ENCODE data around the gene TMPRSS4.

Gene TMPRSS4, protein sequence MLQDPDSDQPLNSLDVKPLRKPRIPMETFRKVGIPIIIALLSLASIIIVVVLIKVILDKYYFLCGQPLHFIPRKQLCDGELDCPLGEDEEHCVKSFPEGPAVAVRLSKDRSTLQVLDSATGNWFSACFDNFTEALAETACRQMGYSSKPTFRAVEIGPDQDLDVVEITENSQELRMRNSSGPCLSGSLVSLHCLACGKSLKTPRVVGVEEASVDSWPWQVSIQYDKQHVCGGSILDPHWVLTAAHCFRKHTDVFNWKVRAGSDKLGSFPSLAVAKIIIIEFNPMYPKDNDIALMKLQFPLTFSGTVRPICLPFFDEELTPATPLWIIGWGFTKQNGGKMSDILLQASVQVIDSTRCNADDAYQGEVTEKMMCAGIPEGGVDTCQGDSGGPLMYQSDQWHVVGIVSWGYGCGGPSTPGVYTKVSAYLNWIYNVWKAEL

DNA sequence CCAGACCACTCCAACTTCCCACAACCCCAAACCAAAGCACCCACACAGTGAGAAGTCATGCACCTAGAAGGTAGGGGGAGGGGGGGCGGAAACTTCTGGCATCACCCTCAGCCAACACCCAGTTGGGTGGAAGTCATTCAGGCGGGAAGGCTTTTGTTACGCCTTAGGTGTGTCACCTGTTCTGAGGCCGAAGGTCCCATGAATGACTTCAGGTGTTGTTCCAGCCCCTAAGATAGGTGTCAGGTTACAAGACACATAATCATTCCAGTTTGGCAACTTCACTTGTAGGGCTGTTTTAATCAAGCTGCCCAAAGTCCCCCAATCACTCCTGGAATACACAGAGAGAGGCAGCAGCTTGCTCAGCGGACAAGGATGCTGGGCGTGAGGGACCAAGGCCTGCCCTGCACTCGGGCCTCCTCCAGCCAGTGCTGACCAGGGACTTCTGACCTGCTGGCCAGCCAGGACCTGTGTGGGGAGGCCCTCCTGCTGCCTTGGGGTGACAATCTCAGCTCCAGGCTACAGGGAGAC is at the start of gene TMPRSS4:
TMPRSS4 (plus strand) TSS at position 325 of the 528 bp plus-strand sequence. CDS start 225 bp downstream, outside the sequence.
- no peak for DNase-seq

DNA sequence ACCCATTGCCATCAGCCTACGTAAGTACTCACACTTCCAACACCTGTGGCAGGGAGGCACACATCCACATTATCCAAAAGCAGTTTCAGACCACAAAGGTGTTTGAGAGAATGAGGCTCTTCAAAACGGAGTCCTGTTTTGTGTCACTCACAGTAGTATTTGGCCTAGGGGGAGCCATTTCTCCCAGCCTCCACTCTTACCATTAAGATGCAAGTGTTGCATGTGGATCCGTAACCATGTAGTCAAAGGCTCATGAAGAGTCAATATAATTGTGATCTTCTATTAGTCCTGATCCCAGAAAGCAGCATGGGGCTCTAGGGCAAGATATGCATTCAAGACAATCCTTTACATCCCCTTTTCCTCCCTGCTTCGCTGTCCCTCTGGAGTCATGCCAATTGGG is 49.2 kb upstream of the TMPRSS4 start:
- DNase-seq, result no peak

DNA sequence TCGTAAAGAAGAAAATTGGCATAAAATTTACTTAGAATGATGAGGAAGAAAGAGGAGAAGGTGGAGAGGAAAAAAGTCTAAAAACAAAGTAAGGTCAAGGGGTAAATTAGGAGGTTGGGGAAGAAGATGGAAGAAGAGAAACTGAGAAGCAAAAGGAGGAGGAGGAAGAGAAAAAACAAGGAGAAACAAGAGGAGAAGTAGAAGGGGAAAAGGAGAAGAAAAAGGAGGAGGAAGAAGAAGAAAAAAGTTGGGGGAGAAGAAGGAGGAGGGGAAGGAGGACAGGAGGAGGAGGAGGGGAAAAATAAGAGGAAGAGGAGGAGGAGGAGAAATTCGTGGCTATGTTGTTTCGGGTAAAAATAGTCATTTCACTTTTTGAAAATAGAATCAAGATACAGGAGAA is 48.3 kb upstream of the TMPRSS4 start:
- DNase-seq, result no peak

DNA sequence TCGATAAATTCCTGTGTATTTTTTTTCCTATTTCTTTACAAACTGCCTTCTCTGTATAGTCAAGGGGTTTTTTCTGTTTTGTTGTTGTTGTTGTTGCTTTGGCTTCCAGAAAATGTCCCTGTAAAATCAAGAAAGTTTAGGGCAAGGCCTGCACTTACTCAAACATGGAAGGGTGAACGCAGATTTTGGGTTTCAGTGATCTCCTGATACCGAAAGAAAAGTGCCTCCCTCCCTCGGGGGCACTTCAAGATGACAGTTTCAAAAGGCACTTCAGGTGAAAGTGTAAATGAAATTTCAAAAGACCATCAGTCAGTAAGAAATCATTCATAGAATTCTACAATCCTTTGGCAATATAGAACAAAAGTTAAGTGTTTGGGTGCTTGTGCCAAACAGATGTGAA is 43.4 kb upstream of the TMPRSS4 start:
- no peak for DNase-seq

DNA sequence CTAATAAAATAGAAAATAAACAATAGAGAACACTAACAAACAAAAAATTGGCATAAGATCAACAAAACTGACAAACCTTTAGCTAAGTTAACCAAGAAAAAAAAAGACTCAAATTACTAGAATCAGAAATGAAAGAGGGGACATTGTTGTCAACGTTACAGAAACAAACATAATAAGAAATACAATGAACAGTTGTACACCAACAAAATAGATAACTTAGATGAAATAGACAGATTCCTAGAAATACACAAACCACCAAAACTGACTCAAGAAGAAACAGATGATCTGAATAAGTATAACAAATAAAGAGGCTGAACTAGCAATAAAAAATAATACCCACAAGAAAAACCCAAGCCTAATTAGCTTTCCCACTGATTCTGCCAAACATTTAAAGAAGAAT is 34.7 kb upstream of the TMPRSS4 start:
- DNase-seq, result no peak

DNA sequence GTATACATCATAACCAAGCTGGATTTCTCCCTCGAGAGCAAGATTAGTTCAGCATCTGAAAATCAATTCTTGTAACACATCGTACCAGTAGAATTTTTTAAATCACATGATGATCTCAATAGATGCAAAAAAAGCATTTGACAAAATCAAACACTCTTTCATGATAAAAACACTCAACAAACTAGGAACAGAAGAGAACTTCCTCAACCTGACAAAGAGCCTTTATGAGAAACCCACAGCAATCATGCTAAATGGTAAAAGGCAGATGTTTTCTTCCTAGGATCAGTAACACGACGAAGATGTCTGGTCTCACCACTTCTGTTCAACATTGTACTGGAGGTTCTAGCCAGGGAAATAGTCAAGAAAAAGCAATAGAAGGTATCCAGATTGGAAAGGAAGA is 34.1 kb upstream of the TMPRSS4 start:
- DNase-seq, result no peak

DNA sequence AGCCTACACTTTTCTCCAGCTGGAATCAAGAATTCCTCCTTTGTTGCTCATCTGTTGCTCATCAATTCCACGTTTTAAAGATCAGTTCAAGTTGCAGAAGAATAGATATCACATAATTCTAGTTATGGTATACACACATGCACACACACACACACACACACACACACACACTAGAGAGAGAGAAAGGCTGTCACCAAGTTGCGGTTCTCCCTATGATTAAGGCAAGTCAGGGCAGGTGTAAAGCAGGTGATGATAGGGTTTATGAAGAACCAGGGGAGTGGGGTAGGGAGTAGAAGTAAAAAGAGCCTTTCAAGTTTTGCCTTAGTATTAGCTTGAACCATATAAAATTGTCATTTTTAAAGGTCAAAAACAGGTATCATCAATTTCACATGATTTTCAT is 31.7 kb upstream of the TMPRSS4 start:
- DNase-seq, result no peak

DNA sequence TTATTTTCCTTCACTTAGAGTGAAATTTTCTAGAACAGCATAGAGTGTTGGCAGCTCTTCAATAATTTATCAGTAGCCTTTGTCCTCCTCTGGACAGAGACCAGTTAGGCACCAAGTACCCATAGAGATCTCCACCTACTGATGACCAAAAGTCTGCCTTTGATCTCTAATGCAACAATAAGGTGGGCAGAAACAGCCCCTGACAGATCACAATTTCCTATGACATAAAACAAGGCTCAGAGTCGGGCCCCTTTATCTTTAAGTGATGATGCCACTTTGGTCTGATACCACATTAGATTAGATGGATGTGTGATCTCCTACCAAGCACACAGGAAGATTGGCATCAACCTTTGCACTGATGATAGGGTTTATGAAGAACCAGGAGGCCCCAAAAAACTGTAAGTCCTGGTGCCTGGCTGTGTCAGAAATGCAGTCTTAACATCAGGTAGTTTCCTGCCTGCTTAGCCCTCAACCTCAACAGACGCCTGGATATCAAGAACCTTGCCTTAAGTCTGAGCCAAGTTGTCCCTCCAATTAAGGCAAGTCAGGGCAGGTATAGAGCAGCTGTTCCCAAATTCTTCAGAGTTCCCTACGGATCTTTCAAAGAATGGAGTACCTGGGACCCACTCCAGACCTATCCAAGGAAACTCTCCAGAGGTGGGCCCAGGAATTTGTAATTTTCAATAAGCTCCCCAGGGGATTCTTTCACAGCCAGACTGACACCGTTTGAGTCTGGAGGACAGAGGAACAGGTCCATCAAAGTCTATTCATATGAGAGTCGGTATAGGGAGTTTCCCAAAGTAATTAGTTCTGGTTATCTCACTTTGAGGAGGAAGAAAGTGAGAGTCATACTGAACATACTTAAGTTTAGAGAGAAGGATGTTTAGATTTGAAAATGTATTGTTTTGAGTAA is 30.6 kb upstream of the TMPRSS4 start:
- DNase-seq, result no peak

DNA sequence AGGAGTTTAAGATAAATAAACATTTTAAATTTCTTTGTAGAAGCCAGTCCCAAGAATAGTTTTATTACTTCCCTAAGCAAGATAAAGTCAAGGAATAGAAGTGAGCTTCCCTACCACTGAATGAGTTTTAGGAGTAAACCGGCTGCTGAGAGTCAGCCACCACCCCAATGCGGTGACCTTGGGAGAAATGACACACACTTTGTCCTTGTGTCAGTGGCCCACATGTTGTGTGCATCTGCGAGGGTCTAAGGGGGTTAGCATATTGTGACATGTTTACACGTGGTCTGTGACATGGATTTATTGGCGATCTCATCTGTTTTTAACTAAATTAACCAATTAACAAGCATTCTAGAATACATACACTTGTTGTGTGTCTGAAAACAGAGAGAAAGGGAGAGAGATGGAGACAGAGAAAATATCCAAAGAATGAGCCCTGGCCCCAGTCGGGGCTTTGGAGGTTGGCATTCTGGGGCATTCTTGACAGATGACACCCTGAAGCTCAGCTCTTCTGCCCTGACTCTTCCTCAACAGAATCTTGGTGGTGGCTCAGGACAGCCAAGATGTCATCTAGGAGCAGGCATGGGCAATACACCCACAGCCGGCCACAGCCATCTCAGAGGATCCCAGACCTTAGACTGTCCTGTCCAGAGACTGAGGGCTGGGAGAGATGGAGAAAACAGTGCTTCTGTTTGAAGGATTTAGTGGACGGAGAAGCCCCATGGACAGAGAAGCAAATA is 29.7 kb upstream of the TMPRSS4 start:
- DNase-seq, result no peak

DNA sequence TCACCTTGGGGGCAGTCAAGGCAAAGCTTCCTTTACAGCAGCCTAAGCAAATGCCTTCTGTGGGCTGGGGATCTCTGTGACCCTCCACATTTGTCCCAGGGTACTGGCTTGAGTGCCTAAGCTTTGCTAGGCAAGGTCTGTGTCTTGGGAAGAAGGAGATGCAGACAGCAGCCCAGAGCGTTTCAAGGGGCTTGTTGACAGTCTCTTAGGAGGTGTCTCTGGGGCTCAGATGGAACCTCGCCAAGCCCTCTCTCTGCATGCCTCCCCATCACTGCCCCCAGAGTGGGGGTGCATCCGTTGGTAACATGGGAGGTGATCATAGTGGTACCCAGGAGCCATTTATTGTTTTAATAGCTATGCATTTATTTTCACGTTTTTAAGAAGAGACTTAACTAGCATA is 29.1 kb upstream of the TMPRSS4 start:
- no peak for DNase-seq

DNA sequence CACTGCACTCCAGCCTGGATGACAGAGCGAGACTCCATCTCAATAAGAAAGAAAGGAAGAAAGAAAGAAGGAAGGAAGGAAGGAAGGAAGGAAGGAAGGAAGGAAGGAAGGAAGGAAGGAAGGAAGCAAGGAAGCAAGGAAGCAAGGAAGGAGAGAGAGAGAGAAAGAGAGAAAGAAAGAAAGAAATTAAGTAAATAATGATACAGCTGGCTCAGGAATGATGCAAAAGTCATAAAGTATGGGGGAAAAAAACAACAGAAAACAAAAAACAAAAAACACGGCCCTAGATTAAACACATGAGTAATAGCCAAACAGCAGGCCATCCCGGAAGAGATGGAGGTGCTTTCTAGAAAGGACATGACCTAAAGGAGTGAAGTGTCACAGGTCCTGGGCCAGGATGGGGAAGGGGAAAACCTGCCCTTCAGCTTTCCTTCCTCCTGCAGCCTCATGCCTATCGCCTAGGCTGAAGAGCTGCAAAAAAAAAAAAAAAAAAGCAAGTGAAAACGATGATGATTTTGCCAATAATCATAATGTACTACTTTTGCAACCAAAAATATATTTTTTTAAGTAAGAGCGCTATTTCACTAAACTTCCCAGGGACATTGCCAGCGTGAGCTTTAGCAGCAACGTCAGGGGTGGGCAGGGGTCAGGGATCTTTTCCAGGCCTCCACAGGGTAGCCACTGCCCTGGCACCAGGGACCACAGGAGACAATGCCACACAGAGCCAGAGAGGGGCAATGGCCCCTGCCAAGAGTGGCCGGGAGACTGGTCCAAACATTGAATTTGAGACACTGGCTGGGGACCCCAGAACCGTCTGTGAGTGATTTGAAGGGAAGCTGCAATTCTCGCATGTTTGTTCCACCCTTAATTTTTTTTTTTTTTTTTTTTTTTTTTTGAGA is 28.2 kb upstream of the TMPRSS4 start:
- no peak for DNase-seq

DNA sequence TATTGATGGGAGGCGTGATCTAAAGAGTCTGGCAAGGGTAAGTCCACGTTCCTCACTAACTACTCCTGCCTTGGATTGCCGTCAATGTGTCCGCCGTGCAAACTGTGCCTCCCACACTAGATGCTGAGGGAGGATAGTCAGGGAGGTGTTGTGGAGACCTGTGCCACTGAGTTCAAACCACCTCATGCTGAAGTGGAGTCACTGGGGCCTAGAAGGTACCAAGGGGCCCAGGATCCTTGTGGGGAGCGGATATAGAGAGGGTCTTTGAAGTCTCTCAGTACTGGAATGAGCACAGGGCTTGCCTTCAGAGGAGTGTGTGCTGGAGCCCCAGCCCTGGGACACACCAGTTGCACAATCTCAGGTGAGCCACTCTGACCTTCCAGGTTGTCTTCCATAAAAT is 27.1 kb upstream of the TMPRSS4 start:
- DNase-seq, result no peak

DNA sequence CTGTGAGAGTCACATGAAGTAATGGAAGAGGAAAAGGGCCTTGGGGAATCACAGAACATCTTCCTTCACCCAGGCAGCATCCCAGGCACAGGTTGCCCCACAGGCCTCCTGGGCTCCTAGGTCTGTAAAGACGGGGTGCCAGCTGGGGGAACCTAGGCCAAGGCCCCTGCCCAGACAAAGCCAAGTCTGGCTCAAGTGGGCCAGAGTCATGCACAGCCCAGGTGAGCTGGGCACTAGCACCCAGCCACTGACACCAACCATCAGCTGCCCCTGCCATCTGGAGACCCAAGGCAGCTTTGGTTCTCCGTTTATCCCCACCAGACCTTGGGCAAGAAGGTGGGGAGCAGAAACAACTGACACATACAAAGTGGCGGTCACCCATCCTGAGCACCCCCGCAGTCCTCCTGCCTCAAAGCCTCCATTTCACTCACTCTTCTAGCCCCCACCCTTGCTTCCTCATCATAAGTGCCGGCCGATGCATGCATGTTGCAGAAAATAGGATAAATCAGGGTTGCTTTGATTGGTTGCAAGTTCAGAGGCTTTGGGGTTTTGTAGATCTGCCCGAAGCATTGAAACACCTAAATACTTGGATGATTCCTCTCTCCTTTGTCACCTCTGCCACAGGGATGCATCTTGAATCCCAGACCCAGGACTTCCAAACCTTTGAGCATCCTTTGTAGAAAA is 26.5 kb upstream of the TMPRSS4 start:
- no peak for DNase-seq

DNA sequence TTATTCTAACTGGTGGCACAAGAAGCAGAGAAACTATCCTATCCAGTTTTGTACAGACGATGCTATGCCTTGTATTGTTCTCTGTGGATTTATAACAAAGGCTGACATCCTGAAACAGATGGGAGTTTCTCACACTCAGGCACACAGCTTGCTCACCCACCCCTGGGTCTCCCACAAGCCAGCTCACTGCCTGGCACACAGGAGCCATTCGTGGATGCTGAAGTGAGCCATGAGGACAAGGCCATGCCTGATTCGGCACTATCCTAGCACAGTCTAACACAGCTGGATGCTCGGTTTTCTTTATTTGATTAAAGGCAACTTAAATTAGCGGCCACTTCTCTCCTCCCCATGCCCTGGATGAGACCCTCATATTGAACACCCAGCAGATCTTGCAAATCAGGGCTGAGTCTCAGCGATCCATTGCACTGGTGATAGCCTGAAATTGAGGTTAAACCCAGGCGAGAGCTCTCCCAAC is 25.7 kb upstream of the TMPRSS4 start:
- DNase-seq, result no peak

DNA sequence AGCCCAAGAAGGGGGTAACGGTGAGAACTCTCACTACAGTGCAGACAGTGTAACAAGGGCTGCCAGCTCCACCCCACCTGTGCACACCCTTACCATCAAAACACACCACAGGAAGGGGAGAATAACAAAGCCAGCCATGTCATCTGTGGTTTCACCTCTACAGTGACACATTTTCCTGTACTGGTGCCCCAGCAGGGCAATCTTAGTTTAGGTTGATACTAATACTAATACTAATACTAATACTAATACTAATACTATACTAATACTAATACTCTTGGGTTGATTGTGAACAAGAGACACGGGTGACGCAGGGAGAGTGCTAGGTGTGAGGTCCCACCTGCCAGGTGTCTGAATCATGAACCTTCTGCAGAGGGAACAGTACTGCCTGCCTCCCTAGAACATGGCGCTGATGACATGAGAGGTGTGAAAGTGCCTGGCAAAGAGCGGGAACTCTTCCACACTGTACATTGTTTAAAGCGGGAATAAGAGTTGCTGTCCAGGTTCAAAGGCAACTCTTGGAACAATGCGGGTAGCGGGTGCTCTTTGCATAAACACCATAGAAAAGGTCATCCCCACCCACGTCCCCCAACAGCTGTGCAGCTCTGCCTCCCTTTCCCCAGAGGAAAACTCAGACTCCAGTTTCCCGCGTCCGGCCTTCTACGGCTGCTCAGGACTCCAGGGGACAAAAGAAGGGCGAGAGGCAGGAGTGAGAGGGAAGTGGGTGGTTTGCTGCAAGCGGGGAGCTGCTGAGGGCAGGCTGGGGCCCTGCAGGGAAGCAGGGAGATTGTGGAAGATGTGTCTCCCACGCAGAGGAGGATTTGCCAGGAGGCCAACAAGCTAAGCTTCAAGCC is 25.0 kb upstream of the TMPRSS4 start:
- DNase-seq, result no peak

DNA sequence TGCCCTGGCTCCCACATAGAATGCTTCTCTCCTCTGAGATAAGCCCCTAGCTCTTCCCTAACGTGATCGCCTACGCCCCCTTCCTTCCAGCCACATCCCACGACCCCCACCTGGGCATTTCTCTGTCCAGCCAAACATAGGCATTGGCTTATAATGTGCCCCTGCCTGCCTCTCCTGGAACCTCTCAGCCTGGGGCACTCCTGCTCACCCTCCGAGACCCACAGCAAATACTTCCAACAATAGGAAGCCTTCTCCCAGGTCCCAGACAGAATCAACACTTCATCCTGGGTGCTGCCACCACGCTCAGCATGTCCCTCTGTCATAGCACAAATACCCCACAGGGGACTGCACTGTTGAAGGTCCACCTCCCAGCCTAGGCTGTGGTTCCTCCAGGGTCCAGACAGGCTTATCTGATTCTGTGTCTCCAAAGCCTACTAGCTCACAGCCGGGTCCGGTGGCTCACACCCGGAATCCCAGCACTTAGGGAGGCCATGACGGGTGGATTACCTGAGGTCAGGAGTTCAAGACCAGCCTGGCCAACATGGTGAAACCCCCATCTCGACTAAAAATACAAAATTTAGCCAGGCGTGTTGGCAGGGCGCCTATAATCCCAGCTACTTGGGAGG is 24.2 kb upstream of the TMPRSS4 start:
- DNase-seq, result no peak

DNA sequence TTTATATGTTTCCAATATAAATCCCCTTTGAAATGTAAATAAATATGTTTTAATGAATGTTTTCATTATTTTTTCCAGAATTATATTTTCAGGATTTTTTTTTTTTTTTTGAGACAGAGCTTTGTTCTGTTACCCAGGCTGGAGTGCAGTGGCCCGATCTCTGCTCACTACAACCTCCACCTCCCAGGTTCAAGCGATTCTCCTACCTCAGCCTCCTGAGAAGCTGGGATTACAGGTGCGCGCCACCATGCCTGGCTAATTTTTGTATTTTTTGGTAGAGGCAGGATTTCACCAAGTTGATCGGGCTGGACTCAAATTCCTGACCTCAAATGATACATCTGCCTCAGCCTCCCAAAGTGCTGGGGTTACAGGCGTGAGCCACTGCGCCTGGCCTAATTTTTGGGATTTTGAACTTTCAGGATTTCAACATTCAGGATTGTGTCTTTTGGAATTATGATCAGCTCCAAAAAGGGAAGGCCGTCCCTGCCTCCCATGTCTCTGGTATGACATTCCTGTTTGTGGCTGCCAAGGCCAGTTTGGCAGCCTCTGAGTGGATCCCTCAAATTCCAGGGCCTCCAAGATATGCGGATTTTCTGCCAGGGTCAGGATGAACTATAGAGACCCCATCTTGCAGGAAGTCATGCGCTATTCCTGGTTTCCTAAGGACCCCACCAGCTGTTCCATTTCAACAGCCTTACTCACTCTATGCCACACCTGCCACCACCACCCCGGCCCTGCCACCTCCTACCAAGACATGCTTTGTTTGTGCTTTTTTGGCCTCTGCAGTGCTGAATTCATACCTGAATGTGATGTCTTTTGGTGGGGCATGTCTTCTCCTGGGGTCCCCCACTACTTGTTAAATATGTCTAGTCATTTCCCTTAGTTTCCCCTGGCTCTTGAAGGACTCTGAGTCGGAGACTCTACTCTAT is 21.9 kb upstream of the TMPRSS4 start:
- no peak for DNase-seq

DNA sequence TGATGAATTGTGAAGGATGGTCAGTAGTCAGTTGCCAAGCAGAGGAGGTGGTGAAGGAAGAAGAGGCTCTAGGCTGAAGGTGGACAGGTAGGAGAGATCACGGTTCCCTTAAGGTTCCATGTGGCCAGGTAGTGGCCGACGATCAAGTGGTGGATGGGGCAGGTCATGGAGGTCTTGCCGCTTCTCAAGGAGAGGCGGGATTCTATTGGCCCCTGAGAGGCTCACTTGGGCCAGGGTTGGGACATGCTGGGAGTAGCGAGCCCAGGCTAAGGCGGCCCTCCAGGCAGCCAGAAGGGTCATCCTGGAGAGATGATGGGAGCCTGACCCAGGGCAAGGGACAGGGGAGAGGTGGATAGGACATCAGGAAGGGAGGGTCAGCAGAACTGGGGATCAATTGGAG is 20.9 kb upstream of the TMPRSS4 start:
- DNase-seq, result no peak

DNA sequence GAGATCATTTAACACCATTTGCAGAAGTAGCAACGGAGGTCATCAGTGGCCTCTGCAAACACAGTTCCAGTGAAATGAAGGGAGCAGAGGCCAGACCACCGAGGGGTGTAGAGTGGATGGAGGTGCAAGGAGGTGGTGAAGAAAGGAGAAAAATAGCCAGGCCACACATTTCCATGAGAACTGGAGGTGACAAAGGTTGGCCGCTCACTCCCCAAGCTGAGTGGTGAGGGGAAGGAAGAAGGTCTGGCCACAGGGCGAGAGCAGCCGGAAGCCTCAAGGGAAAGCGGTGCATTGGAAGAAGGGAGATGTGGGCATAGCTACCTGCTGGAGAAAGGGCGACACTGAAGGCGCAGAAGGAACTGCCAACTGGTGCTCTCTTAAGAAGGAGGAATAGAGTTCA is 20.1 kb upstream of the TMPRSS4 start:
- DNase-seq, result no peak
